HEK293T (cell line): ENCODE results near the gene TUBB1.
A peak's percentile ranks its signal among the peaks of the same experiment; 100 is the strongest.

ENCODE experiments used
- CTCF ChIA-PET: fragments of 350-600 bp; formaldehyde crosslinking; extraction: SDS; loops from one replicate; lab custom pipeline; 2021; ENCODE audit warnings: antibody characterized with exemption, inconsistent platforms; lab: Yijun Ruan, JAX
- POLR2A ChIA-PET: fragments of 350-600 bp; formaldehyde crosslinking; extraction: SDS; loops from one replicate; lab custom pipeline; 2020; ENCODE audit warnings: antibody characterized with exemption, inconsistent platforms; lab: Yijun Ruan, JAX
- DNase-seq: peaks from one replicate; pipeline ENCODE4 v3.0.0; 2012; ENCODE audit warnings: mixed read lengths; ENCODE audit errors: extremely low spot score
- ARNT ChIP-seq: fragments of 450-650 bp; IDR thresholded peaks from 2 replicates; pipeline ENCODE4 v1.6.1; 2017; ENCODE audit warnings: mild to moderate bottlenecking
- BHLHE40 ChIP-seq: fragments of 450-650 bp; IDR thresholded peaks from 2 replicates; pipeline ENCODE4 v1.6.1; 2016; ENCODE audit warnings: mild to moderate bottlenecking, moderate library complexity, borderline replicate concordance
- CTBP1 ChIP-seq: fragments of 450-650 bp; IDR thresholded peaks from 2 replicates; pipeline ENCODE4 v1.6.1; 2016; ENCODE audit warnings: borderline replicate concordance
- ELF4 ChIP-seq: fragments of 450-650 bp; IDR thresholded peaks from 2 replicates; pipeline ENCODE4 v1.6.1; 2017; ENCODE audit warnings: antibody characterized with exemption
- FOXA1 ChIP-seq: fragments of 450-650 bp; IDR thresholded peaks from 2 replicates; pipeline ENCODE4 v1.6.1; 2016; ENCODE audit warnings: mild to moderate bottlenecking
- FOXK2 ChIP-seq: fragments of 450-650 bp; IDR thresholded peaks from 2 replicates; pipeline ENCODE4 v1.6.1; 2016; ENCODE audit warnings: mild to moderate bottlenecking
- FOXM1 ChIP-seq: fragments of 450-650 bp; IDR thresholded peaks from 2 replicates; pipeline ENCODE4 v1.6.1; 2017; ENCODE audit warnings: mild to moderate bottlenecking, borderline replicate concordance
- HDGF ChIP-seq: fragments of 450-650 bp; IDR thresholded peaks from 2 replicates; pipeline ENCODE4 v1.6.1; 2017; ENCODE audit warnings: antibody characterized with exemption, borderline replicate concordance
- L3MBTL2 ChIP-seq: fragments of 450-650 bp; conservative IDR thresholded peaks from 2 replicates; pipeline ENCODE4 v1.6.1; 2016; ENCODE audit warnings: mild to moderate bottlenecking
- LEF1 ChIP-seq: fragments of 450-650 bp; IDR thresholded peaks from 2 replicates; pipeline ENCODE4 v1.6.1; 2017; ENCODE audit warnings: mild to moderate bottlenecking, borderline replicate concordance
- NFRKB ChIP-seq: fragments of 450-650 bp; IDR thresholded peaks from 2 replicates; pipeline ENCODE4 v1.6.1; 2016; ENCODE audit warnings: mild to moderate bottlenecking, moderate library complexity
- PKNOX1 ChIP-seq: fragments of 450-650 bp; IDR thresholded peaks from 2 replicates; pipeline ENCODE4 v1.6.1; 2016
- SP1 ChIP-seq: fragments of 450-650 bp; IDR thresholded peaks from 2 replicates; pipeline ENCODE4 v1.6.1; 2017
- SUZ12 ChIP-seq: fragments of 450-650 bp; IDR thresholded peaks from 2 replicates; pipeline ENCODE4 v1.6.1; 2016; ENCODE audit warnings: mild to moderate bottlenecking
- TARDBP ChIP-seq: fragments of 450-650 bp; IDR thresholded peaks from 2 replicates; pipeline ENCODE4 v1.6.1; 2016
- ZNF384 ChIP-seq: fragments of 450-650 bp; IDR thresholded peaks from 2 replicates; pipeline ENCODE4 v1.6.1; 2016

The TUBB1 gene

GRCh38 chr20:59055302-59055701 is 36.1 kb downstream of the TUBB1 start:
- CTCF ChIA-PET = no interaction called here
- no peak for DNase-seq
- POLR2A ChIA-PET = no interaction called here
- TF ChIP-seq ARNT = no peak
- no peak for TF ChIP-seq HDGF
- no peak for TF ChIP-seq CTBP1
- TF ChIP-seq ELF4 = no peak
- TF ChIP-seq NFRKB = no peak
- TF ChIP-seq L3MBTL2 = no peak
- no peak for TF ChIP-seq FOXM1
- no peak for TF ChIP-seq LEF1
- no peak for TF ChIP-seq SP1
- TF ChIP-seq ZNF384 = no peak
- no peak for TF ChIP-seq SUZ12
- TF ChIP-seq FOXK2 = no peak

DNA sequence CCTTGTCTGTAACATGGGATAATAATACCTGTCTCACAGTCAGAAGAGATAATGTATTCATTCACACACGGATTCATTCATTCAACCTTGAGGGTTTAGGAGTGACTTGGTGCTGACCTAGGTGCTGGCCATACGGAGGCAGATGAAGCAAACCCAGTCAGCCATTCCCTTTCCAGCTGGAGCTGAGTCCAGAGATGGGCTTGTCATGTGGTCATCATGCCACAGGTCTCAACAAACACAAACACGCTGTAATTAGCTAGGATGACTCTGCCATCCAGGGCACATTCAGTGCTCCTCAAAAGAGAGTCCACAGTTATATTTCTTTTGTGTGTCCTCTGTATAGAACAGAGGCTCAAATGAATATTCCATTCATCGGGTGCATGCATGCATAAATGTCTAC is 42.9 kb downstream of the TUBB1 start:
- POLR2A ChIA-PET = interaction anchor here (0.7 kb wide), 1 partner anchor 19 kb away, joined by 3 read pairs; the partner anchor contains the start of gene PRELID3B

DNA sequence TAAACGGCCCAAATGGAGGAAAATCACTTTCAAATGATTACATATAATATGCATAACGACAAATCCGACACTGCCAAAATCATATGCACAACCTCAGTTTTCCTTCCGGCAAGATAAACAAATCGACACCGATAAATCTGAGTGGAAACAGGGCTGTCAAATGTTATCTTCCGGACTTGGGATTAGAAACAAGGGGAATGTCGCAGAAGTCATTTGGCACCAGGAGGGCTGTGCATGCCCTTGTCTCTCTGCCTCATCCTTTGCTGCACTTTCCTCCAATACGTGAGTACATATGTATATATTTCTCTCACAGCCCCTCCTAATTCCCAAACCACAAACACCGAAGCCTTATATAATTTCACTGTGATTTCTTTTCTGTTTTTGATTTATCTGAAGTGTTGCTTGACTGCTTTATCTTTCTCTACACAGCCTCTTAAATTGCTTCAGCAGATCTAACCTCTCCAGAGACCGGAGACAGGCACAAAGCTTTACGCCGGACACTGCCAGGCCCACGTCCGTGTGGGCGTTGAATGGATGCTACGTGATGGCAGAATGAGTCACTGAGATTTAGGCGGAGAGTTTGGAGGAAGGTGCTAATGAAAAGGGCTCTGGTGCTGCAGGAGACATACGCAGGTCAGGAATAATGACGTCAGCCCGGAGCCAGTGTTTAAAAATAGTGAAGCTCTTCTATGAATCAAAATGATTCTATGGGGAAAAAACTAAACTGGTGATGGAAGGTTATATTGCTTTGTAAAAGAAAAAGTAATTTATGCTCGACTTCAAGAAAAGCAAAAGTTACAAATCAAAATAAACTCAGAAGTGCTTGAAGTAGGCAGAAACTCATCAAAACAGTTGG is 44.4 kb downstream of the TUBB1 start:
- TF ChIP-seq LEF1 (no peak), PKNOX1 (peak; percentile 56)
- peak; percentile 39 for DNase-seq
- POLR2A ChIA-PET = interaction anchor here (2.3 kb wide), 1 partner anchor 32 kb away, joined by 7 read pairs; the partner anchor contains the start of gene ATP5F1E
- CTCF ChIA-PET = interaction anchor here (0.6 kb wide), 1 partner anchor 290 kb away, joined by 3 read pairs; no protein-coding TSS in a partner anchor

More for the DNA sequence above, 42.9 kb downstream of the TUBB1 start:
- DNase-seq = no peak
- TF ChIP-seq ARNT (no peak), ZNF384 (no peak), LEF1 (no peak), BHLHE40 (no peak), HDGF (no peak), FOXA1 (no peak), SUZ12 (no peak), SP1 (no peak), TARDBP (no peak), FOXK2 (no peak), CTBP1 (no peak), ELF4 (no peak), FOXM1 (no peak), PKNOX1 (no peak), L3MBTL2 (no peak), NFRKB (no peak)
- CTCF ChIA-PET = no interaction called here

DNA sequence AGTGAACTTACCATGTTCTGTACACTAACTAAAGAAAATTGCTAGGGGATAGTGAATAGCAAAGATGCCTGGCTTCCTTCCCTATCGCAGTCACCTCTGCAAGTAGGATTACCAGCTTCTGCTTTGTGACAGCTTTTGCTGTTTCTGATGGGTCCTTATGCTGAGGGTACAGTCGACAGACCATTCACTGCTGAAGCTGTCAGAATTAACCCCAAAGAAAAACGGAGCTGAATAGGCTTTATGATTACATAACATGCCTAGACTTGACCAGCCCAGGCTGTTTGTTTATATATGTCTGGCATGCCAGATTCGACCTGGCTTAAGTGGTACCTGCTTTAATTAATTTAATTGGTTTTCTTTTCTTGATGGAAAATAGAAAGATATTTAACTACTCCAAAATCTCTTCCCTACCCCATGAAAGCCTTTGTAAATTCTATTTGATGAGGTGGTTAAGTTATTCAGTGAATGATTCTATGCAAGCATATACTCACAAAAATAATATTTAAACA is 45.0 kb downstream of the TUBB1 start:
- ChIA-PET CTCF (no interaction called here), POLR2A (interaction anchor here (2.3 kb wide), 1 partner anchor 32 kb away, joined by 7 read pairs; the partner anchor contains the start of gene ATP5F1E)
- TF ChIP-seq ELF4 (no peak), SP1 (no peak), ZNF384 (no peak), CTBP1 (no peak)
- DNase-seq = no peak

DNA sequence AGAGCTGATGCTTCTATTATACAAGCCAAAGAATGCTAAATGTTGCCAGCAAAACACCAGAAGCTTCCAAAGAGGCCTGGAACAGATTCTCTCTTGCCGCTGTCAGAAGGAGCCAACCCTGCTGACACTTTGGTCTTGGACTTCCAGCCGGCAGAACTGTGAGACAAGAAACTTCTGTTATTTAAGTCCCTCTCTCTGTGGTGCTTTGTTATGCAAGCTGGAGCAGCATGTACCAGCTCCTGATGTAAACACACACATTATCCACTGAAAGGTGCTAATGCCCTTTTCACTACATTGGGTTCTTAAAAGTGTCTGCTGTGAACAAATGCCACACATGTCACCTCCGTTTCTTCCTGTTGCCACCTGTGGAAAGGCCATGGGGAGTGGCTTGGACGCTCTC is 49.3 kb downstream of the TUBB1 start:
- no peak for TF ChIP-seq HDGF
- no peak for TF ChIP-seq PKNOX1
- TF ChIP-seq CTBP1 = no peak
- TF ChIP-seq TARDBP = no peak
- TF ChIP-seq ZNF384 = no peak
- no peak for TF ChIP-seq L3MBTL2
- TF ChIP-seq FOXM1 = no peak
- no peak for TF ChIP-seq NFRKB
- no peak for TF ChIP-seq ARNT
- no peak for TF ChIP-seq SUZ12
- TF ChIP-seq BHLHE40 = no peak
- ChIA-PET CTCF (no interaction called here), POLR2A (no interaction called here)
- no peak for DNase-seq

GRCh38 chr20:59069026-59069425 is 49.8 kb downstream of the TUBB1 start:
- no peak for TF ChIP-seq BHLHE40
- TF ChIP-seq NFRKB = no peak
- no peak for TF ChIP-seq FOXK2
- TF ChIP-seq L3MBTL2 = no peak
- TF ChIP-seq ZNF384 = no peak
- ChIA-PET CTCF (no interaction called here), POLR2A (no interaction called here)
- DNase-seq = no peak
